ENCODE data around the gene IRAG1.

Gene IRAG1

GRCh38 chr11:10725907-10726253 lies 32.3 kb upstream of the IRAG1 start:
- no peaks in the 10 kb centered on the region for H3K4me1 ChIP-seq (ENCODE audit: control insufficient read depth, insufficient read depth, low read length, poor library complexity, severe bottlenecking)
- no peaks in the 10 kb centered on the region for H3K9me3 ChIP-seq (ENCODE audit: control insufficient read depth, low read length)
- no peaks in the 10 kb centered on the region for H3K36me3 ChIP-seq (ENCODE audit: control insufficient read depth, insufficient read depth, low read length)
- no peak overlapping the region for H3K27ac ChIP-seq (ENCODE audit: low read depth, low read length, severe bottlenecking)
- no peak overlapping the region for H3K4me3 ChIP-seq (ENCODE audit: extremely low read depth, insufficient read depth, low read length, poor library complexity, severe bottlenecking)

GRCh38 chr11:10725114-10725906 lies 31.8 kb upstream of the IRAG1 start:
- Histone ChIP-seq H3K27ac (ENCODE audit: low read depth, low read length, severe bottlenecking) (no peak overlapping the region), H3K4me3 (ENCODE audit: extremely low read depth, insufficient read depth, low read length, poor library complexity, severe bottlenecking) (no peak overlapping the region), H3K36me3 (ENCODE audit: control insufficient read depth, insufficient read depth, low read length) (no peaks in the 10 kb centered on the region), H3K4me1 (ENCODE audit: control insufficient read depth, insufficient read depth, low read length, poor library complexity, severe bottlenecking) (no peaks in the 10 kb centered on the region), H3K9me3 (ENCODE audit: control insufficient read depth, low read length) (no peaks in the 10 kb centered on the region)
- 80 to 100% methylated on average over 1 to 3 of the region's 9 CpGs for WGBS, 2 experiments (ENCODE audit: insufficient coverage in 2 of 2)

GRCh38 chr11:10722307-10722706 lies 28.8 kb upstream of the IRAG1 start:
- H3K4me3 ChIP-seq (ENCODE audit: extremely low read depth, insufficient read depth, low read length, poor library complexity, severe bottlenecking) = no peak overlapping the region
- no peaks in the 10 kb centered on the region for H3K36me3 ChIP-seq (ENCODE audit: control insufficient read depth, insufficient read depth, low read length)
- H3K4me1 ChIP-seq (ENCODE audit: control insufficient read depth, insufficient read depth, low read length, poor library complexity, severe bottlenecking) = no peaks in the 10 kb centered on the region
- 100% methylated on average over 3 of the region's 4 CpGs for WGBS, 2 experiments (ENCODE audit: insufficient coverage in 2 of 2)
- no peak overlapping the region for H3K27ac ChIP-seq (ENCODE audit: low read depth, low read length, severe bottlenecking)
- no peaks in the 10 kb centered on the region for H3K9me3 ChIP-seq (ENCODE audit: control insufficient read depth, low read length)

GRCh38 chr11:10720881-10721376 lies 27.4 kb upstream of the IRAG1 start:
- Histone ChIP-seq H3K4me3 (ENCODE audit: extremely low read depth, insufficient read depth, low read length, poor library complexity, severe bottlenecking) (no peak overlapping the region), H3K9me3 (ENCODE audit: control insufficient read depth, low read length) (no peaks in the 10 kb centered on the region), H3K27ac (ENCODE audit: low read depth, low read length, severe bottlenecking) (no peak overlapping the region), H3K4me1 (ENCODE audit: control insufficient read depth, insufficient read depth, low read length, poor library complexity, severe bottlenecking) (peaks cover 6% of the 10 kb centered on the region), H3K36me3 (ENCODE audit: control insufficient read depth, insufficient read depth, low read length) (no peaks in the 10 kb centered on the region)
- WGBS, 2 experiments (ENCODE audit: insufficient coverage in 2 of 2) = 90% methylated on average over 2 of the region's 2 CpGs; no CpG with 5 or more reads in 1 of the 2 experiments

GRCh38 chr11:10719616-10720015 lies 26.1 kb upstream of the IRAG1 start:
- no peaks in the 10 kb centered on the region for H3K9me3 ChIP-seq (ENCODE audit: control insufficient read depth, low read length)
- peaks cover 14% of the 10 kb centered on the region for H3K4me1 ChIP-seq (ENCODE audit: control insufficient read depth, insufficient read depth, low read length, poor library complexity, severe bottlenecking)
- H3K4me3 ChIP-seq (ENCODE audit: extremely low read depth, insufficient read depth, low read length, poor library complexity, severe bottlenecking) = no peak overlapping the region
- H3K27ac ChIP-seq (ENCODE audit: low read depth, low read length, severe bottlenecking) = no peak overlapping the region
- H3K36me3 ChIP-seq (ENCODE audit: control insufficient read depth, insufficient read depth, low read length) = no peaks in the 10 kb centered on the region
- 75 to 94% methylated on average over 1 to 2 of the region's 2 CpGs for WGBS, 2 experiments (ENCODE audit: insufficient coverage in 2 of 2)

GRCh38 chr11:10716543-10717259 lies 23.1 kb upstream of the IRAG1 start:
- peaks cover 14% of the 10 kb centered on the region for H3K4me1 ChIP-seq (ENCODE audit: control insufficient read depth, insufficient read depth, low read length, poor library complexity, severe bottlenecking)
- 95 to 98% methylated on average over 5 to 8 of the region's 9 CpGs for WGBS, 2 experiments (ENCODE audit: insufficient coverage in 2 of 2)
- no peaks in the 10 kb centered on the region for H3K36me3 ChIP-seq (ENCODE audit: control insufficient read depth, insufficient read depth, low read length)
- H3K9me3 ChIP-seq (ENCODE audit: control insufficient read depth, low read length) = no peaks in the 10 kb centered on the region
- no peak overlapping the region for H3K4me3 ChIP-seq (ENCODE audit: extremely low read depth, insufficient read depth, low read length, poor library complexity, severe bottlenecking)
- H3K27ac ChIP-seq (ENCODE audit: low read depth, low read length, severe bottlenecking) = no peak overlapping the region

GRCh38 chr11:10716122-10716521 lies 22.6 kb upstream of the IRAG1 start:
- Histone ChIP-seq H3K36me3 (ENCODE audit: control insufficient read depth, insufficient read depth, low read length) (no peaks in the 10 kb centered on the region), H3K9me3 (ENCODE audit: control insufficient read depth, low read length) (no peaks in the 10 kb centered on the region), H3K4me3 (ENCODE audit: extremely low read depth, insufficient read depth, low read length, poor library complexity, severe bottlenecking) (no peak overlapping the region), H3K4me1 (ENCODE audit: control insufficient read depth, insufficient read depth, low read length, poor library complexity, severe bottlenecking) (peaks cover 14% of the 10 kb centered on the region), H3K27ac (ENCODE audit: low read depth, low read length, severe bottlenecking) (no peak overlapping the region)
- 43% methylated on average over 1 of the region's 3 CpGs; no CpG with 5 or more reads in 1 of the 2 experiments for WGBS, 2 experiments (ENCODE audit: insufficient coverage in 2 of 2)

- Histone ChIP-seq H3K9me3 (ENCODE audit: control insufficient read depth, low read length) (no peaks in the 10 kb centered on the region), H3K4me3 (ENCODE audit: extremely low read depth, insufficient read depth, low read length, poor library complexity, severe bottlenecking) (no peak overlapping the region), H3K4me1 (ENCODE audit: control insufficient read depth, insufficient read depth, low read length, poor library complexity, severe bottlenecking) (peaks cover 14% of the 10 kb centered on the region), H3K27ac (ENCODE audit: low read depth, low read length, severe bottlenecking) (no peak overlapping the region), H3K36me3 (ENCODE audit: control insufficient read depth, insufficient read depth, low read length) (no peaks in the 10 kb centered on the region)
- WGBS, 2 experiments (ENCODE audit: insufficient coverage in 2 of 2) = 66 to 100% methylated on average over 1 to 4 of the region's 4 CpGs
Observed at GRCh38 chr11:10715571-10715970, 22.0 kb upstream of the IRAG1 start.

- Histone ChIP-seq H3K4me3 (ENCODE audit: extremely low read depth, insufficient read depth, low read length, poor library complexity, severe bottlenecking) (no peak overlapping the region), H3K9me3 (ENCODE audit: control insufficient read depth, low read length) (no peaks in the 10 kb centered on the region), H3K4me1 (ENCODE audit: control insufficient read depth, insufficient read depth, low read length, poor library complexity, severe bottlenecking) (peaks cover 7% of the 10 kb centered on the region), H3K27ac (ENCODE audit: low read depth, low read length, severe bottlenecking) (no peak overlapping the region), H3K36me3 (ENCODE audit: control insufficient read depth, insufficient read depth, low read length) (no peaks in the 10 kb centered on the region)
- 90 to 91% methylated on average over 3 to 4 of the region's 5 CpGs for WGBS, 2 experiments (ENCODE audit: insufficient coverage in 2 of 2)
Observed at GRCh38 chr11:10709299-10710086, 15.9 kb upstream of the IRAG1 start.

GRCh38 chr11:10708131-10708530 lies 14.6 kb upstream of the IRAG1 start:
- Histone ChIP-seq H3K4me1 (ENCODE audit: control insufficient read depth, insufficient read depth, low read length, poor library complexity, severe bottlenecking) (peaks cover 7% of the 10 kb centered on the region), H3K36me3 (ENCODE audit: control insufficient read depth, insufficient read depth, low read length) (no peaks in the 10 kb centered on the region), H3K27ac (ENCODE audit: low read depth, low read length, severe bottlenecking) (no peak overlapping the region), H3K4me3 (ENCODE audit: extremely low read depth, insufficient read depth, low read length, poor library complexity, severe bottlenecking) (no peak overlapping the region), H3K9me3 (ENCODE audit: control insufficient read depth, low read length) (no peaks in the 10 kb centered on the region)
- 90 to 95% methylated on average over 3 of the region's 3 CpGs for WGBS, 2 experiments (ENCODE audit: insufficient coverage in 2 of 2)

All from mesodermal cell (in vitro differentiated cells).